ENCODE data around the gene AMIGO2.

AMIGO2 gene

GRCh38 chr12:47097276-47097896, 17.6 kb upstream of the AMIGO2 start:
- DNase-seq (ENCODE audit: low spot score), result no peak

GRCh38 chr12:47095446-47096236, 15.9 kb upstream of the AMIGO2 start:
- no peak for DNase-seq (ENCODE audit: low spot score)
- TF ChIP-seq CTCF (IDR thresholded peaks at IDR 0.05; ENCODE audit: extremely low read depth, missing control alignments), result no peak

More at GRCh38 chr12:47097276-47097896, 17.6 kb upstream of the AMIGO2 start:
- no peak for TF ChIP-seq CTCF (IDR thresholded peaks at IDR 0.05; ENCODE audit: extremely low read depth, missing control alignments)

DNA sequence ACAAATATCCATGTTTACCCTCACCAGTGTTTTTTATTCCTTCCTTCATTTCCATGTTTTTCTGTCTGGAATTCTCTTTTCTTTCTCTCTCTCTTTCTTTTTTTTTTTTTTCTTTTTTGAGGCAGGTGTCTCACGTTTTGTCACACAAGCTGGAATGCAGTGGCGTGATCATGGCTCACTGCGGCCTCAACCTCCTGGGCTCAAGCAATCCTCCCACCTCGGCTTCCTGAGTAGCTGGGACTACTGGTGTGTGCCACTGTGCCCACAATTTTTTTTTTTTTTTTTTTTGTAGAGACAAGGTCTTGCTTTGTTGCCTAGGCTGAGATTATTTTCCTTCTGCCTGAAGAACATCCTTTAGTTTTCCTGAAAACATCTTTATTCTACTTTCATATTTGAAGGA, 15.0 kb upstream of the AMIGO2 start:
- DNase-seq (ENCODE audit: low spot score), result no peak
- TF ChIP-seq CTCF (IDR thresholded peaks at IDR 0.05; ENCODE audit: extremely low read depth, missing control alignments), result no peak

DNA sequence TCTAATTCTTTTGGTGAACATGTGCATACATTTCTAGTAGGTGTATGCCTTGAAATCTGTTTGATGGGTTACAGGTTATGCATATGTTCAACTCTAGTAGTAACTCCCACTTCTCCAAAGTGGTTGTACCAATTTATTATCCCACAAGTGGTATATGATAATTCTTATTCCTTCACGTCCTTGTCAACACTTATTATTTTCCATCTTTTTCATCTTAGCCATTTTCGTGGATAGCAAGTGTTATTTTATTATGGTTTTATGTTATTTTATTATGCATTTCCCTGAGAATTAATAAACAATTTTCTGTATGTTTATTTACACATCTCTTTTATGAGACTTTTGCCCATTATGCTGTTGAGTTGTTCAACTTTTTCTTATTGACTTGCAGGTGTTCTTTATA, 11.2 kb upstream of the AMIGO2 start:
- no peak for DNase-seq (ENCODE audit: low spot score)
- no peak for TF ChIP-seq CTCF (IDR thresholded peaks at IDR 0.05; ENCODE audit: extremely low read depth, missing control alignments)

DNA sequence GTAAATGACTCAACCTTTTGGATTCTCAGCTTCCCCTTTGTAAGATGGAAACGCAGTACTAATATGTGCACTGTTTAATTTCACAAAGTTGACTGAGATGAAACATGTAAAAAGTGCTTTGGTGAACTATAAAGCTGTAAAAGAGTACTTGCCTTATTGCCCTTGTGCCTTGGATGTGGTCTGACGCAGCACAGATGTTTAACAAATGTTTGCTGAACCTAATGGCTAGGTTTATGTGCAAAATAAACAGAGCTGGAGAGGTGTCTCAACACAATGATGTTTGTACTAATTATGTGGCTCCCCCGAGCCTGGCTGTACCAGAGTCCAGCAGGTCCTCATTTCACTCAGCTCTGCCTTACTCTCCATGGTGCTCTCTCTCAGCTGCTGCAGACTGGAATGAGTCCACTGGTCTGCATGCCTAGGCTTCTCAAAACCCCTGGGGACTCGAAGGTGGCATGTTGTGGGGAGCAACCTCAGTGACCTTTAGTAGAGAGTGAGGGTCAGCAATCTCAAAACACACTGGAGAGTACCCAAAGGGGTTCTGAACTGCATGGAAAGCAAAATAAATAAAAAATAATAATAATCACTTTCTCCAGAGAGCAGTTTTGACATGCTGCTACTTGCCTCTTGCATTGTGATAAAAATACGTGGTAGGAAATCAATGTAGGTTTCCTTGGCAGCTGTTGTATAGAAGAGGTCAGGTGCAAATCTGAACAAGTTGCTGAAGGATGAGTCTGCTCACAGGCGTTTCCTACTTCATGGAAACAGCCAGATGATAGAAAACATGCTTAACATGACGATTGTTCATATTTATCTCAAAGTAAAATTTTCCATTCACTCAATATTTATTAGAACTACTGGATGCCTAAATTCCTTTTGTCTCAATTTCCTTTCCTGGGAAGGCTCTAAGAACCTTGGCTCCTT, 8.5 kb upstream of the AMIGO2 start:
- DNase-seq (ENCODE audit: low spot score), result no peak

GRCh38 chr12:47087088-47087688, 7.4 kb upstream of the AMIGO2 start:
- TF ChIP-seq CTCF (IDR thresholded peaks at IDR 0.05; ENCODE audit: extremely low read depth, missing control alignments), result no peak
- DNase-seq (ENCODE audit: low spot score), result no peak

More for the DNA sequence above, 8.5 kb upstream of the AMIGO2 start:
- no peak for TF ChIP-seq CTCF (IDR thresholded peaks at IDR 0.05; ENCODE audit: extremely low read depth, missing control alignments)

Data from GM20000 (cell line).